SK-N-SH (cell line): ENCODE data around the gene SLC9A6. TPM values are rescaled to one million over a fixed set of nuclear protein-coding genes. Genes with fewer than 3 reads are reported as not detected.

Source experiments
- CTCF ChIA-PET: fragments of 300-600, 350-600 bp; formaldehyde crosslinking; extraction: SDS; loops from one replicate; lab custom pipeline; 2021; lab: Yijun Ruan, JAX
- POLR2A ChIA-PET: fragments of 350-600 bp; sonication (Branson Sonifier 250); formaldehyde crosslinking; extraction: SDS; loops from one replicate; lab custom pipeline; 2020; ENCODE audit warnings: antibody characterized with exemption, inconsistent platforms; lab: Yijun Ruan, JAX
- DNase-seq: peaks from one replicate; pipeline ENCODE4 v3.0.0; 2012
- H2AFZ ChIP-seq: fragments of 200-600 bp; sonication (generic); 2 replicates; pipeline ENCODE4 v1.8.1; 2016; ENCODE audit warnings: antibody characterized with exemption, mild to moderate bottlenecking, low read depth
- H3F3A ChIP-seq: fragments of 200-600 bp; sonication (generic); replicated peaks from 2 replicates; pipeline ENCODE3; 2016; ENCODE audit warnings: antibody characterized with exemption, mild to moderate bottlenecking; ENCODE audit not compliant: insufficient read depth
- H3K27ac ChIP-seq, 2 experiments: fragments of 200-500 bp in 1 of 2; fragments of 200-600 bp in 1 of 2; sonication (Bioruptor generic) in 1 of 2; sonication (generic), shearing (Covaris generic) in 1 of 2; 2 replicates each; pipeline versions ENCODE4 v1.5.1 to v1.6.1; 2014 to 2016; ENCODE audit warnings: low read depth in 2 of 2, inconsistent platforms in 1 of 2, low read length in 1 of 2, mild to moderate bottlenecking in 1 of 2, mixed read lengths in 1 of 2
- H3K27me3 ChIP-seq: fragments of 200-600 bp; sonication (generic), shearing (Covaris generic); 2 replicates; pipeline ENCODE4 v1.6.1; 2016; ENCODE audit warnings: mixed run types; ENCODE audit not compliant: insufficient read depth
- H3K36me3 ChIP-seq, 2 experiments: fragments of 200-500 bp in 1 of 2; fragments of 200-600 bp in 1 of 2; sonication (Bioruptor generic) in 1 of 2; sonication (generic) in 1 of 2; replicated peaks in 1 of 2; 2 replicates each; pipeline versions ENCODE3 to v1.5.1; 2014 to 2016; ENCODE audit warnings: low read length in 1 of 2, mild to moderate bottlenecking in 1 of 2; ENCODE audit not compliant: insufficient read depth in 2 of 2, control insufficient read depth in 1 of 2
- H3K4me1 ChIP-seq, 2 experiments: fragments of 200-500 bp in 1 of 2; fragments of 200-600 bp in 1 of 2; sonication (Bioruptor generic) in 1 of 2; sonication (generic), shearing (Covaris generic) in 1 of 2; 2 replicates each; pipeline versions ENCODE4 v1.5.1 to v1.6.1; 2014 to 2016; ENCODE audit warnings: low read depth in 1 of 2, low read length in 1 of 2, mixed run types in 1 of 2; ENCODE audit not compliant: insufficient read depth in 2 of 2, control insufficient read depth in 1 of 2
- H3K4me2 ChIP-seq: fragments of 200-600 bp; sonication (generic), shearing (Covaris generic); 2 replicates; pipeline ENCODE4 v1.6.1; 2017; ENCODE audit warnings: mixed run types
- H3K4me3 ChIP-seq, 2 experiments: fragments of 200-500 bp in 1 of 2; fragments of 200-600 bp in 1 of 2; sonication (Bioruptor generic) in 1 of 2; sonication (generic), shearing (Covaris generic) in 1 of 2; 2 replicates each; pipeline versions ENCODE4 v1.5.1 to v1.8.1; 2014 to 2016; ENCODE audit warnings: low read depth in 2 of 2, inconsistent platforms in 1 of 2, low read length in 1 of 2, mild to moderate bottlenecking in 1 of 2, mixed read lengths in 1 of 2, moderate library complexity in 1 of 2
- H3K79me2 ChIP-seq: fragments of 200-600 bp; sonication (generic); 2 replicates; pipeline ENCODE4 v1.8.1; 2017; ENCODE audit warnings: mild to moderate bottlenecking; ENCODE audit not compliant: insufficient read depth
- H3K9ac ChIP-seq: fragments of 200-600 bp; sonication (generic); 2 replicates; pipeline ENCODE4 v1.6.1; 2017; ENCODE audit warnings: mixed run types
- H3K9me2 ChIP-seq: fragments of 200-600 bp; sonication (generic); 2 replicates; pipeline ENCODE4 v1.6.1; 2017; ENCODE audit warnings: mixed run types
- H3K9me3 ChIP-seq: fragments of 200-600 bp; sonication (generic); 2 replicates; pipeline ENCODE4 v1.6.1; 2017; ENCODE audit warnings: mixed run types, mild to moderate bottlenecking, moderate library complexity
- H4K20me1 ChIP-seq: fragments of 200-600 bp; sonication (generic); 2 replicates; pipeline ENCODE4 v1.6.1; 2017; ENCODE audit warnings: mild to moderate bottlenecking, mixed run types; ENCODE audit not compliant: insufficient read depth
- CTCF ChIP-seq: fragments of 200-600 bp; sonication (generic); IDR thresholded peaks from 2 replicates; pipeline ENCODE4 v1.6.1; 2017; ENCODE audit warnings: antibody characterized with exemption, mild to moderate bottlenecking, moderate library complexity
- ELF1 ChIP-seq: IDR thresholded peaks from 2 replicates; pipeline ENCODE4 v1.4.0; 2012
- EP300 ChIP-seq, 2 experiments: IDR thresholded peaks; 2 replicates each; pipeline versions ENCODE4 v1.4.0 to v1.6.1; 2012; ENCODE audit warnings: borderline replicate concordance in 1 of 2, low read depth in 1 of 2, low read length in 1 of 2
- FOSL2 ChIP-seq: IDR thresholded peaks from 2 replicates; pipeline ENCODE4 v1.4.0; 2012; ENCODE audit warnings: low read depth, mild to moderate bottlenecking, moderate library complexity, borderline replicate concordance
- FOXJ3 ChIP-seq: sonication (generic); formaldehyde crosslinking; IDR thresholded peaks from 2 replicates; pipeline ENCODE4 v1.5.1; 2020; ENCODE audit warnings: mild to moderate bottlenecking, missing genetic modification reagents
- IRF3 ChIP-seq: fragments of 150-350 bp; IDR thresholded peaks from 2 replicates; pipeline ENCODE4 v1.6.1; 2016; ENCODE audit warnings: mild to moderate bottlenecking, low read depth, low read length
- JUND ChIP-seq: IDR thresholded peaks from 2 replicates; pipeline ENCODE4 v1.4.0; 2012
- MAX ChIP-seq: IDR thresholded peaks from 2 replicates; pipeline ENCODE4 v1.4.0; 2012; ENCODE audit warnings: low read depth
- MEF2A ChIP-seq: IDR thresholded peaks from 2 replicates; pipeline ENCODE4 v1.4.0; 2012; ENCODE audit warnings: low read depth, borderline replicate concordance
- MXI1 ChIP-seq: IDR thresholded peaks from 2 replicates; pipeline ENCODE4 v1.6.1; 2012; ENCODE audit warnings: mild to moderate bottlenecking, low read depth, low read length, improper control_type of control experiment
- NFIC ChIP-seq: IDR thresholded peaks from 2 replicates; pipeline ENCODE4 v1.4.0; 2012; ENCODE audit warnings: borderline replicate concordance
- RCOR1 ChIP-seq: fragments of 150-350 bp; IDR thresholded peaks from 2 replicates; pipeline ENCODE4 v1.6.1; 2017; ENCODE audit warnings: antibody characterized with exemption, low read length
- RFX5 ChIP-seq: IDR thresholded peaks from 2 replicates; pipeline ENCODE4 v1.6.1; 2012; ENCODE audit warnings: mild to moderate bottlenecking, improper control_type of control experiment, low read length
- RXRA ChIP-seq: IDR thresholded peaks from 2 replicates; pipeline ENCODE4 v1.4.0; 2012; ENCODE audit warnings: low read depth, mild to moderate bottlenecking, borderline replicate concordance
- SIN3A ChIP-seq: IDR thresholded peaks from 2 replicates; pipeline ENCODE4 v1.6.1; 2012; ENCODE audit warnings: low read depth, mild to moderate bottlenecking, low read length, moderate library complexity, borderline replicate concordance
- SMC3 ChIP-seq: IDR thresholded peaks from 2 replicates; pipeline ENCODE4 v1.6.1; 2012; ENCODE audit warnings: low read depth, low read length, improper control_type of control experiment
- TAF1 ChIP-seq: IDR thresholded peaks from 2 replicates; pipeline ENCODE4 v1.6.1; 2012; ENCODE audit warnings: low read depth, mild to moderate bottlenecking, low read length, moderate library complexity, borderline replicate concordance
- USF1 ChIP-seq: IDR thresholded peaks from 2 replicates; pipeline ENCODE4 v1.4.0; 2012; ENCODE audit warnings: low read depth, borderline replicate concordance
- USF2 ChIP-seq: fragments of 150-350 bp; IDR thresholded peaks from 2 replicates; pipeline ENCODE4 v1.6.1; 2017; ENCODE audit warnings: antibody characterized with exemption, low read length, low read depth, borderline replicate concordance
- ZBTB33 ChIP-seq: IDR thresholded peaks from 2 replicates; pipeline ENCODE4 v1.4.0; 2012; ENCODE audit warnings: low read depth, borderline replicate concordance
- WGBS: methylation state at CpG from one replicate; pipeline ENCODE4 v1.1.6; 2017; ENCODE audit warnings: low lambda C conversion rate; 5-methylcytosine and 5-hydroxymethylcytosine counted together
- polyA plus RNA-seq, 3 experiments: library from polyadenylated mRNA; depleted of rRNA; stranded (reverse); fragments of >200 nt; gene quantifications; 2 replicates each; pipeline ENCODE4 v1.2.3, GENCODE V29; 2012

Gene SLC9A6
- polyA plus RNA-seq, 1 of the 3 experiments (the other 2 are of a cell fraction): 5.0 TPM

- peaks cover 12% of the 10 kb centered on the region for H3F3A ChIP-seq
- ChIA-PET CTCF (interaction anchor here (0.6 to 2.1 kb wide), 2 partner anchors 132 to 586 kb away, joined by 3 to 4 read pairs; no protein-coding TSS in a partner anchor), POLR2A (no interaction called here)
- H3K9me3 ChIP-seq: no peaks in the 10 kb centered on the region
- no peaks in the 10 kb centered on the region for H3K9me2 ChIP-seq
- no peaks in the 10 kb centered on the region for H3K4me1 ChIP-seq
- no peaks in the 10 kb centered on the region for H4K20me1 ChIP-seq
- 52% methylated on average over 5 of the region's 5 CpGs for WGBS
- H3K4me2 ChIP-seq: no peak overlapping the region
- DNase-seq: no peak
- H3K9ac ChIP-seq: no peak overlapping the region
- no peak overlapping the region for H2AFZ ChIP-seq
- H3K27me3 ChIP-seq: no peaks in the 10 kb centered on the region; the same call in 1 of the 2 replicates
- TF ChIP-seq FOXJ3 (CRISPR knock-in tag) (no peak), USF1 (no peak), IRF3 (no peak), ELF1 (no peak), SIN3A (no peak), SMC3 (no peak)
- H3K36me3 ChIP-seq: no peaks in the 10 kb centered on the region
- H3K4me3 ChIP-seq: no peak overlapping the region
- peak overlapping the region in 1 of 2 experiments; percentile 80; a peak in 1 of 4 replicates for H3K27ac ChIP-seq
- H3K79me2 ChIP-seq: no peaks in the 10 kb centered on the region
Observed at GRCh38 chrX:136031626-136032025, 46.4 kb downstream of the SLC9A6 start.

GRCh38 chrX:136032370-136032769 lies 47.1 kb downstream of the SLC9A6 start:
- H3K9ac ChIP-seq: no peak overlapping the region
- H3K79me2 ChIP-seq: no peaks in the 10 kb centered on the region
- 53% methylated on average over 4 of the region's 4 CpGs for WGBS
- H3K9me2 ChIP-seq: no peaks in the 10 kb centered on the region
- no peak overlapping the region for H3K27ac ChIP-seq
- H3K27me3 ChIP-seq: no peaks in the 10 kb centered on the region; the same call in 1 of the 2 replicates
- no peaks in the 10 kb centered on the region for H3K4me1 ChIP-seq
- H3F3A ChIP-seq: peaks cover 12% of the 10 kb centered on the region
- ChIA-PET CTCF (interaction anchor here (2.1 kb wide), 1 partner anchor 131 kb away, joined by 4 read pairs; no protein-coding TSS in a partner anchor), POLR2A (no interaction called here)
- no peak overlapping the region for H2AFZ ChIP-seq
- no peaks in the 10 kb centered on the region for H4K20me1 ChIP-seq
- no peak overlapping the region for H3K4me2 ChIP-seq
- DNase-seq: no peak
- H3K4me3 ChIP-seq: no peak overlapping the region
- no peaks in the 10 kb centered on the region for H3K36me3 ChIP-seq
- H3K9me3 ChIP-seq: no peaks in the 10 kb centered on the region
- no peak for TF ChIP-seq ZBTB33
- TF ChIP-seq MXI1: no peak
- TF ChIP-seq JUND: no peak
- no peak for TF ChIP-seq TAF1
- TF ChIP-seq NFIC: no peak
- no peak for TF ChIP-seq MAX
- no peak for TF ChIP-seq USF2
- no peak for TF ChIP-seq RXRA
- TF ChIP-seq RCOR1: no peak
- TF ChIP-seq FOSL2: no peak
- TF ChIP-seq CTCF: no peak
- no peak for TF ChIP-seq SMC3
- no peak for TF ChIP-seq FOXJ3 (CRISPR knock-in tag)
- TF ChIP-seq EP300 (IDR thresholded peaks at IDR 0.05; ENCODE audit: borderline replicate concordance in 1 of 2, low read depth in 1 of 2, low read length in 1 of 2): no peak
- TF ChIP-seq MEF2A: no peak
- no peak for TF ChIP-seq RFX5
